ENCODE results near the gene TEX13B. TPM values are rescaled to one million over a fixed set of nuclear protein-coding genes. Genes with fewer than 3 reads are reported as not detected.
"Not testable (repeated sequence)": the region's sequence is repeated elsewhere in the genome, so short reads cannot be mapped to it uniquely, and the experiment has no call there.

TEX13B gene
- polyA plus RNA-seq (ENCODE audit: insufficient read depth in 1 of 5, insufficient read length in 5 of 5, low replicate concordance in 1 of 5) = not detected
- long read RNA-seq, donor 1 = 0 reads
- long read RNA-seq, donor 2 = 0 reads
- long read RNA-seq, donor 3 = 0 reads
- long read RNA-seq, donor 4 = 0 reads
- long read RNA-seq, donor 5 = 0 reads
- long read RNA-seq, donor 6 = 0 reads
- long read RNA-seq, donor 7 = 0 reads
- long read RNA-seq, donor 8 = 0 reads

GRCh38 chrX:107982356-107982755, at the start of gene TEX13B:
Gene TEX13B (minus strand): TSS chrX:107982370. CDS start chrX:107982127, 243 bp downstream.
- DNase-seq = no peak

GRCh38 chrX:108029928-108030711, 48.0 kb upstream of the TEX13B start:
- no peak for DNase-seq

- no peak for DNase-seq
Measured at GRCh38 chrX:108028854-108029253, 46.7 kb upstream of the TEX13B start.

- no peak for DNase-seq
Measured at GRCh38 chrX:108025954-108026600, 43.9 kb upstream of the TEX13B start.

- no peak for DNase-seq
Measured at GRCh38 chrX:108025376-108025775, 43.2 kb upstream of the TEX13B start.

GRCh38 chrX:108022491-108023089, 40.4 kb upstream of the TEX13B start:
- no peak for DNase-seq

- no peak for DNase-seq
Measured at GRCh38 chrX:108020631-108021030, 38.5 kb upstream of the TEX13B start.

- no peak for DNase-seq
Measured at GRCh38 chrX:108019382-108019875, 37.3 kb upstream of the TEX13B start.

- DNase-seq = no peak
Measured at GRCh38 chrX:108018656-108019381, 36.6 kb upstream of the TEX13B start.

GRCh38 chrX:108001218-108001814, 19.1 kb upstream of the TEX13B start:
- DNase-seq = no peak

- no peak for DNase-seq
Measured at GRCh38 chrX:108000751-108001150, 18.6 kb upstream of the TEX13B start.

- no peak for DNase-seq
Measured at GRCh38 chrX:107996124-107996523, 14.0 kb upstream of the TEX13B start.

- no peak for DNase-seq
Measured at GRCh38 chrX:107985033-107985432, 2.9 kb upstream of the TEX13B start.

GRCh38 chrX:107979534-107979933, 2.6 kb downstream of the TEX13B start:
- DNase-seq = no peak

GRCh38 chrX:107978707-107979307, 3.4 kb downstream of the TEX13B start:
- no peak for DNase-seq

- no peak for DNase-seq
Measured at GRCh38 chrX:107978071-107978470, 4.1 kb downstream of the TEX13B start.

GRCh38 chrX:107971636-107972035, 10.5 kb downstream of the TEX13B start:
- DNase-seq = no peak

GRCh38 chrX:107970073-107970472, 12.1 kb downstream of the TEX13B start:
- no peak for DNase-seq

GRCh38 chrX:107968623-107969022, 13.5 kb downstream of the TEX13B start:
- DNase-seq = no peak

- DNase-seq = not testable (repeated sequence)
Measured at GRCh38 chrX:107955337-107955736, 26.8 kb downstream of the TEX13B start.

- DNase-seq = no peak
Measured at GRCh38 chrX:107940095-107940494, 42.1 kb downstream of the TEX13B start.

All from right lung (tissue), 10 donors.